HEK293 (cell line): ENCODE results near the gene TPD52L2.
"Not testable (repeated sequence)": the region's sequence is repeated elsewhere in the genome, so short reads cannot be mapped to it uniquely, and the experiment has no call there.

Source experiments
- CTCF ChIA-PET: fragments of 350-600 bp; formaldehyde crosslinking; extraction: SDS; loops from one replicate; lab custom pipeline; 2021; ENCODE audit warnings: antibody characterized with exemption; lab: Yijun Ruan, JAX
- POLR2A ChIA-PET: fragments of 300-600 bp; formaldehyde crosslinking; extraction: SDS; loops from one replicate; lab custom pipeline; 2020; ENCODE audit warnings: antibody characterized with exemption, inconsistent platforms; lab: Yijun Ruan, JAX
- H3K27ac ChIP-seq: fragments of 200-500 bp; sonication (Bioruptor generic); 2 replicates; pipeline ENCODE4 v1.5.1; 2014; ENCODE audit warnings: low read depth, low read length, control low read depth, inconsistent platforms; ENCODE audit errors: extremely low read depth
- H3K36me3 ChIP-seq, 2 experiments: fragments of 200-500 bp in 1 of 2; sonication (Bioruptor generic) in 1 of 2; 1 replicate in 1 of 2; 2 replicates in 1 of 2; pipeline ENCODE4 v1.5.1; 2014 to 2017; ENCODE audit warnings: inconsistent platforms in 2 of 2, low read length in 2 of 2; ENCODE audit not compliant: control insufficient read depth in 2 of 2, insufficient read depth in 1 of 2
- H3K4me1 ChIP-seq: fragments of 200-500 bp; sonication (Bioruptor generic); 2 replicates; pipeline ENCODE4 v1.5.1; 2014; ENCODE audit warnings: mild to moderate bottlenecking, low read length, inconsistent platforms; ENCODE audit not compliant: control insufficient read depth, insufficient read depth
- H3K4me3 ChIP-seq: 2 replicates; pipeline ENCODE4 v1.5.1; 2011; ENCODE audit warnings: low read depth, mild to moderate bottlenecking, control low read depth, low read length, moderate library complexity
- H3K9me3 ChIP-seq: fragments of 200-500 bp; sonication (Bioruptor generic); 2 replicates; pipeline ENCODE4 v1.5.1; 2014; ENCODE audit warnings: low read depth, low read length, inconsistent platforms; ENCODE audit not compliant: control insufficient read depth, insufficient read depth
- EGR2 ChIP-seq: fragments of 450-650 bp; formaldehyde crosslinking; IDR thresholded peaks from 2 replicates; pipeline ENCODE4 v1.5.1; 2016; ENCODE audit warnings: low read depth, missing biosample characterization, missing genetic modification characterization
- FEZF1 ChIP-seq: fragments of 450-650 bp; formaldehyde crosslinking; IDR thresholded peaks from 2 replicates; pipeline ENCODE4 v1.5.1; 2016; ENCODE audit warnings: missing biosample characterization, missing genetic modification characterization
- KLF9 ChIP-seq: fragments of 450-650 bp; formaldehyde crosslinking; IDR thresholded peaks from 2 replicates; pipeline ENCODE4 v1.5.1; 2016; ENCODE audit warnings: missing biosample characterization, missing genetic modification characterization, low read depth
- SETDB1 ChIP-seq: IDR thresholded peaks from one replicate; pipeline ENCODE4 v1.6.1; 2017; ENCODE audit warnings: mild to moderate bottlenecking, low read length, moderate library complexity, mixed read lengths; ENCODE audit not compliant: insufficient read length
- WT1 ChIP-seq: fragments of 450-650 bp; formaldehyde crosslinking; IDR thresholded peaks from 2 replicates; pipeline ENCODE4 v1.5.1; 2016; ENCODE audit warnings: missing biosample characterization, missing genetic modification characterization
- ZBTB17 ChIP-seq: fragments of 450-650 bp; formaldehyde crosslinking; IDR thresholded peaks from 2 replicates; pipeline ENCODE4 v1.5.1; 2016; ENCODE audit warnings: missing biosample characterization, missing genetic modification characterization
- ZBTB21 ChIP-seq: fragments of 450-650 bp; formaldehyde crosslinking; IDR thresholded peaks from 2 replicates; pipeline ENCODE4 v1.5.1; 2017; ENCODE audit warnings: missing biosample characterization, missing genetic modification characterization
- ZNF16 ChIP-seq: fragments of 450-650 bp; formaldehyde crosslinking; IDR thresholded peaks from 2 replicates; pipeline ENCODE4 v1.5.1; 2016; ENCODE audit warnings: low read depth, missing biosample characterization, missing genetic modification characterization
- ZNF223 ChIP-seq: fragments of 450-650 bp; formaldehyde crosslinking; IDR thresholded peaks from 2 replicates; pipeline ENCODE4 v1.5.1; 2016; ENCODE audit warnings: missing biosample characterization, missing genetic modification characterization
- ZNF350 ChIP-seq: fragments of 450-650 bp; formaldehyde crosslinking; IDR thresholded peaks from 2 replicates; pipeline ENCODE4 v1.5.0; 2017; ENCODE audit warnings: missing biosample characterization, mild to moderate bottlenecking, missing genetic modification characterization
- ZNF544 ChIP-seq: fragments of 450-650 bp; formaldehyde crosslinking; IDR thresholded peaks from 2 replicates; pipeline ENCODE4 v1.5.0; 2017; ENCODE audit warnings: missing biosample characterization, missing genetic modification characterization
- ZNF548 ChIP-seq: fragments of 450-650 bp; formaldehyde crosslinking; IDR thresholded peaks from 2 replicates; pipeline ENCODE4 v1.5.1; 2016; ENCODE audit warnings: missing biosample characterization, missing genetic modification characterization
- ZNF555 ChIP-seq: fragments of 450-650 bp; formaldehyde crosslinking; conservative IDR thresholded peaks from 2 replicates; pipeline ENCODE4 v1.5.1; 2017; ENCODE audit warnings: missing biosample characterization, mild to moderate bottlenecking, missing genetic modification characterization, inconsistent platforms
- ZNF621 ChIP-seq: fragments of 450-650 bp; formaldehyde crosslinking; IDR thresholded peaks from 2 replicates; pipeline ENCODE4 v1.5.1; 2017; ENCODE audit warnings: missing biosample characterization, missing genetic modification characterization
- ZNF785 ChIP-seq: fragments of 450-650 bp; formaldehyde crosslinking; IDR thresholded peaks from 2 replicates; pipeline ENCODE4 v1.5.1; 2016; ENCODE audit warnings: missing biosample characterization, missing genetic modification characterization
- ZSCAN30 ChIP-seq: fragments of 450-650 bp; IDR thresholded peaks from 2 replicates; pipeline ENCODE4 v1.5.1; 2018; ENCODE audit warnings: missing biosample characterization, mild to moderate bottlenecking, missing genetic modification characterization, moderate library complexity
- ZXDB ChIP-seq: fragments of 450-650 bp; formaldehyde crosslinking; IDR thresholded peaks from 2 replicates; pipeline ENCODE4 v1.5.1; 2016; ENCODE audit warnings: missing biosample characterization, missing genetic modification characterization
- TF ChIP-seq, protein P1 (sequence below): fragments of 450-650 bp; formaldehyde crosslinking; IDR thresholded peaks from 2 replicates; pipeline ENCODE4; 2016; ENCODE audit warnings: missing biosample characterization, missing genetic modification characterization
- TF ChIP-seq, protein P2 (sequence below): fragments of 450-650 bp; formaldehyde crosslinking; IDR thresholded peaks from 2 replicates; pipeline ENCODE4 v1.5.1; 2016; ENCODE audit warnings: missing biosample characterization, missing genetic modification characterization
- TF ChIP-seq, protein P3 (sequence below): fragments of 450-650 bp; formaldehyde crosslinking; IDR thresholded peaks from 2 replicates; pipeline ENCODE4 v1.5.1; 2016; ENCODE audit warnings: missing biosample characterization, missing genetic modification characterization, borderline replicate concordance

Gene TPD52L2

DNA sequence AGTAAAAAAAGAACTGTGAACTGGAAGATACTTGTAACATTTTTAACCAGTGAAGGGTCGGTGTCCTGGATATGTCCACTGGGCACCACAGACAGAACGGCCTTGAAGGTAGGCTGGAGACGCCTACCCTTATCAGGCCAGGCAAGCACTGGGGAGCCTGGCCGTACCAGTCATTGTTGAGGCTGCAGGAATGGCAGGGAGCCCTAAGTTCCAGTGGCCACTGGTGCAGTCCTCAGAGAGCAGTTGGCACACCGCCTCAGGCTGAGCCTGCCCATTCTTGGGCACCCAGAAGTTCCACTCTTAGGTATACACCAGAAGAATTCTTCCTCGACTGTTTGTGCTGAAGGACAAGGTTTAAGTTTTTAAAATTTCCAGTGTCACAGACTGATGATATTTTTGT, 50.4 kb downstream of the TPD52L2 start:
- H3K9me3 ChIP-seq: no peaks in the 10 kb centered on the region
- ChIA-PET CTCF (interaction anchor here (0.6 to 1.6 kb wide), 5 partner anchors 14 to 377 kb away, joined by 3 to 4 read pairs (median 3); partner anchors contain the start of gene PRPF6), POLR2A (no interaction called here)
- no peak overlapping the region for H3K4me3 ChIP-seq
- H3K4me1 ChIP-seq: peaks cover 2% of the 10 kb centered on the region; the same call in 1 of the 2 replicates
- H3K27ac ChIP-seq: no peak overlapping the region
- peaks cover 0 to 17% of the 10 kb centered on the region in 2 experiments; a peak in 2 of 3 replicates for H3K36me3 ChIP-seq
- TF ChIP-seq FEZF1 (no peak), ZSCAN30 (tag by site-specific recombination) (no peak), ZNF785 (tag by site-specific recombination) (no peak)
- TF ChIP-seq, protein P1, sequence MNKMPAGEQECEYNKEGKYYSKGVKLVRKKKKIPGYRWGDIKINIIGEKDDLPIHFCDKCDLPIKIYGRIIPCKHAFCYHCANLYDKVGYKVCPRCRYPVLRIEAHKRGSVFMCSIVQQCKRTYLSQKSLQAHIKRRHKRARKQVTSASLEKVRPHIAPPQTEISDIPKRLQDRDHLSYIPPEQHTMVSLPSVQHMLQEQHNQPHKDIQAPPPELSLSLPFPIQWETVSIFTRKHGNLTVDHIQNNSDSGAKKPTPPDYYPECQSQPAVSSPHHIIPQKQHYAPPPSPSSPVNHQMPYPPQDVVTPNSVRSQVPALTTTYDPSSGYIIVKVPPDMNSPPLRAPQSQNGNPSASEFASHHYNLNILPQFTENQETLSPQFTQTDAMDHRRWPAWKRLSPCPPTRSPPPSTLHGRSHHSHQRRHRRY (tag by site-specific recombination): no peak

DNA sequence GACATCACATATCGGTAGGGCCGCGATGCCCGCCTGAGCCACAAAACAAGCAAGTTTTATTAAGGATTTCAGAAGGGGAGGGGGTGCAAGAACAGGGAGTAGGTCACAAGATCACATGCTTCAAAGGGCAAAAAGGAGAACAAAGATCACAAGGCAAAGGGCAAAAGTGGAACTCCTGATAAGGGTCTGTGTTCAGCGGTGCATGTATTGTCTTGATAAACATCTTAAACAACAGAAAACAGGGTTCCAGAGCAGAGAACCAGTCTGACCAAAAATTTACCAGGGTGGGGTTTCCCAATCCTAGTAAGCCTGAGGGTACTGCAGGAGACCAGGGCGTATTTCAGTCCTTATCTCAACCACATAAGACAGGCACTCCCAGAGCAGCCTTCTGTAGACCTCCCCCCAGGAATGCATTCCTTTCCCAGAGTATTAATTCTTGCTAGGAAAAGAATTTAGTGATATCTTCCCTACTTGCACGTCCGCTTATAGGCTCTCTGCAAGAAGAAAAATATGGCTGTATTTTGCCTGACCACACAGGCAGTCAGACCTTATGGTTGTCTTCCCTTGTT, 51.4 kb downstream of the TPD52L2 start:
- TF ChIP-seq SETDB1: peak; percentile 64
- H3K4me1 ChIP-seq, H3K27ac ChIP-seq, POLR2A ChIA-PET, H3K9me3 ChIP-seq, H3K4me3 ChIP-seq: not testable (repeated sequence)
- peaks cover 0 to 17% of the 10 kb centered on the region in 2 experiments; a peak in 2 of 3 replicates for H3K36me3 ChIP-seq
- CTCF ChIA-PET: interaction anchor here (1.6 kb wide), 1 partner anchor 64 kb away, joined by 4 read pairs; the partner anchor contains the start of gene PRPF6

DNA sequence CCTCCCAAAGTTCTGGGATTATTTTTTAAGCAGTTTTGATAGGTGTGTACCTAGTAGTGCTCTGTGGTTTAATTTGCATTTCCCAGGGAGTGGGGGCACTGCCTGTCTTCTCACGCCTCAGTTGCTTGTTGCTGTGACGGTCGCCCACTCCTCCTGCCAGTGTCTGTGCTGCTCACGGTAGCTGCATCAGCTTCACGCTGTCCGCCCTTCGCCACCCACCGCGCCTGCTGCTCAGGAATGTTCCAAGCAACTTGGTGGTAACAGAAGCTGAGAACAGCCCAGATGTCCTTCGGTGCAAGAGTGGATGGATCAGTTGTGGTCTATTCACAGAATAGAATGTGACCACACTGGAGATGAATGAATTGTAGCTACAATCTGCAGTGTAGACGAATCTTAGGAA, 52.7 kb downstream of the TPD52L2 start:
- Histone ChIP-seq H3K4me1 (no peaks in the 10 kb centered on the region), H3K27ac (no peak overlapping the region), H3K9me3 (no peaks in the 10 kb centered on the region), H3K36me3 (peaks cover 0 to 17% of the 10 kb centered on the region in 2 experiments; a peak in 2 of 3 replicates), H3K4me3 (no peak overlapping the region)
- ChIA-PET POLR2A (no interaction called here), CTCF (interaction anchor here (0.9 to 2.7 kb wide), 2 partner anchors 8 to 56 kb away, joined by 3 to 17 read pairs; no protein-coding TSS in a partner anchor)
- TF ChIP-seq, protein P2, sequence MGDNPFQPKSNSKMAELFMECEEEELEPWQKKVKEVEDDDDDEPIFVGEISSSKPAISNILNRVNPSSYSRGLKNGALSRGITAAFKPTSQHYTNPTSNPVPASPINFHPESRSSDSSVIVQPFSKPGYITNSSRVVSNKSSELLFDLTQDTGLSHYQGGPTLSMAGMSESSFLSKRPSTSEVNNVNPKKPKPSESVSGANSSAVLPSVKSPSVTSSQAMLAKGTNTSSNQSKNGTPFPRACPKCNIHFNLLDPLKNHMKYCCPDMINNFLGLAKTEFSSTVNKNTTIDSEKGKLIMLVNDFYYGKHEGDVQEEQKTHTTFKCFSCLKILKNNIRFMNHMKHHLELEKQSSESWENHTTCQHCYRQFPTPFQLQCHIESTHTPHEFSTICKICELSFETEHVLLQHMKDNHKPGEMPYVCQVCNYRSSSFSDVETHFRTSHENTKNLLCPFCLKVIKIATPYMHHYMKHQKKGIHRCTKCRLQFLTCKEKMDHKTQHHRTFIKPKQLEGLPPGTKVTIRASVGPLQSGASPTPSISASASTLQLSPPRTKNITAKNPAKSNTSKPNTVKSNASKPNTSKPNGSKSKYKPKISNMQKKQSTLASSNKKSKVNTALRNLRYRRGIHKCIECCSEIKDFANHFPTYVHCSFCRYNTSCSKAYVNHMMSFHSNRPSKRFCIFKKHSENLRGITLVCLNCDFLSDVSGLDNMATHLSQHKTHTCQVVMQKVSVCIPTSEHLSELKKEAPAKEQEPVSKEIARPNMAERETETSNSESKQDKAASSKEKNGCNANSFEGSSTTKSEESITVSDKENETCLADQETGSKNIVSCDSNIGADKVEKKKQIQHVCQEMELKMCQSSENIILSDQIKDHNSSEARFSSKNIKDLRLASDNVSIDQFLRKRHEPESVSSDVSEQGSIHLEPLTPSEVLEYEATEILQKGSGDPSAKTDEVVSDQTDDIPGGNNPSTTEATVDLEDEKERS: no peak
- TF ChIP-seq EGR2 (tag by site-specific recombination): peak; percentile 66

DNA sequence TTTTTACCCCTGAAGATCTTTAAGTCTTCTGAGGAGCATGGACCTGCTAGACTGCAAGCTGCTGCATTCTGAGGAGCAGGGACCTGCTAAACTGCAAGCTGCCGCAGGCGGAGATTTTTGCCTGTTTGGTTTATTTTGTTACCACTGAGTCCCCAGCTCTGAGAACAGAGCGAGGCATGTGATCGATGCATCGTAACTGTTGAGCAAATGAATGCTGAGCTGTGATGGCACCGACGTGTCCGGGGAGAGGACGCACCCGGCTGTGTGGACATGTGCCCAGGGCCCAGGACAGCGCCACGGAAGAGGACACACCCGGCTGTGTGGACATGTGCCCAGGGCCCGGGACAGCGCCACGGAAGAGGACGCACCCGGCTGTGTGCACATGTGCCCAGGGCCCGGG, 54.1 kb downstream of the TPD52L2 start:
- ChIA-PET CTCF (interaction anchor here (2.7 kb wide), 1 partner anchor 9 kb away, joined by 17 read pairs; no protein-coding TSS in a partner anchor), POLR2A (no interaction called here)
- H3K4me3 ChIP-seq: no peak overlapping the region
- no peaks in the 10 kb centered on the region for H3K9me3 ChIP-seq
- H3K36me3 ChIP-seq: peaks cover 0 to 17% of the 10 kb centered on the region in 2 experiments; a peak in 2 of 3 replicates
- H3K27ac ChIP-seq: no peak overlapping the region
- H3K4me1 ChIP-seq: no peaks in the 10 kb centered on the region
- TF ChIP-seq ZNF555 (tag by site-specific recombination) (no peak), ZBTB21 (no peak), ZNF621 (tag by site-specific recombination) (no peak), ZXDB (tag by site-specific recombination) (no peak), ZBTB17 (tag by site-specific recombination) (no peak), WT1 (tag by site-specific recombination) (no peak), ZNF548 (tag by site-specific recombination) (no peak), KLF9 (tag by site-specific recombination) (no peak), ZNF223 (tag by site-specific recombination) (no peak), ZNF350 (tag by site-specific recombination) (no peak), ZNF16 (tag by site-specific recombination) (no peak), ZNF544 (tag by site-specific recombination) (no peak)
- TF ChIP-seq, protein P3, sequence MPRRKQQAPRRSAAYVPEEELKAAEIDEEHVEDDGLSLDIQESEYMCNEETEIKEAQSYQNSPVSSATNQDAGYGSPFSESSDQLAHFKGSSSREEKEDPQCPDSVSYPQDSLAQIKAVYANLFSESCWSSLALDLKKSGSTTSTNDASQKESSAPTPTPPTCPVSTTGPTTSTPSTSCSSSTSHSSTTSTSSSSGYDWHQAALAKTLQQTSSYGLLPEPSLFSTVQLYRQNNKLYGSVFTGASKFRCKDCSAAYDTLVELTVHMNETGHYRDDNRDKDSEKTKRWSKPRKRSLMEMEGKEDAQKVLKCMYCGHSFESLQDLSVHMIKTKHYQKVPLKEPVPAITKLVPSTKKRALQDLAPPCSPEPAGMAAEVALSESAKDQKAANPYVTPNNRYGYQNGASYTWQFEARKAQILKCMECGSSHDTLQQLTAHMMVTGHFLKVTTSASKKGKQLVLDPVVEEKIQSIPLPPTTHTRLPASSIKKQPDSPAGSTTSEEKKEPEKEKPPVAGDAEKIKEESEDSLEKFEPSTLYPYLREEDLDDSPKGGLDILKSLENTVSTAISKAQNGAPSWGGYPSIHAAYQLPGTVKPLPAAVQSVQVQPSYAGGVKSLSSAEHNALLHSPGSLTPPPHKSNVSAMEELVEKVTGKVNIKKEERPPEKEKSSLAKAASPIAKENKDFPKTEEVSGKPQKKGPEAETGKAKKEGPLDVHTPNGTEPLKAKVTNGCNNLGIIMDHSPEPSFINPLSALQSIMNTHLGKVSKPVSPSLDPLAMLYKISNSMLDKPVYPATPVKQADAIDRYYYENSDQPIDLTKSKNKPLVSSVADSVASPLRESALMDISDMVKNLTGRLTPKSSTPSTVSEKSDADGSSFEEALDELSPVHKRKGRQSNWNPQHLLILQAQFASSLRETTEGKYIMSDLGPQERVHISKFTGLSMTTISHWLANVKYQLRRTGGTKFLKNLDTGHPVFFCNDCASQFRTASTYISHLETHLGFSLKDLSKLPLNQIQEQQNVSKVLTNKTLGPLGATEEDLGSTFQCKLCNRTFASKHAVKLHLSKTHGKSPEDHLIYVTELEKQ: no peak
